VCaP (cell line): ENCODE measurements around the gene ZFAND2A.
"Not testable (repeated sequence)": the region's sequence is repeated elsewhere in the genome, so short reads cannot be mapped to it uniquely, and the experiment has no call there.

Experiments
- H3K27ac ChIP-seq: fragments of 450-650 bp; 2 replicates; pipeline ENCODE4 v1.5.1; 2017
- CTCF ChIP-seq: fragments of 450-650 bp; conservative IDR thresholded peaks from 2 replicates; pipeline ENCODE4 v1.5.1; 2017; ENCODE audit warnings: mild to moderate bottlenecking, moderate library complexity

ZFAND2A gene

GRCh38 chr7:1159891-1160669 is at the start of gene ZFAND2A:
Gene ZFAND2A, minus strand, starts transcription at chr7:1160196. Its CDS starts 1,984 bp downstream, at chr7:1158212.
- peak within 1 kb of the TSS; percentile 93 for H3K27ac ChIP-seq
- TF ChIP-seq CTCF = no peak

- H3K27ac ChIP-seq = no peak overlapping the region
- TF ChIP-seq CTCF = no peak
Observed at GRCh38 chr7:1209097-1209496, 49.1 kb upstream of the ZFAND2A start.

GRCh38 chr7:1205742-1206141 is 45.7 kb upstream of the ZFAND2A start:
- not testable (repeated sequence) for H3K27ac ChIP-seq

- no peak overlapping the region for H3K27ac ChIP-seq
- no peak for TF ChIP-seq CTCF
Observed at GRCh38 chr7:1204460-1205140, 44.6 kb upstream of the ZFAND2A start.

GRCh38 chr7:1202914-1203313 is 42.9 kb upstream of the ZFAND2A start:
- not testable (repeated sequence) for H3K27ac ChIP-seq

GRCh38 chr7:1201916-1202315 is 41.9 kb upstream of the ZFAND2A start:
- no peak for TF ChIP-seq CTCF
- H3K27ac ChIP-seq = no peak overlapping the region

- H3K27ac ChIP-seq = no peak overlapping the region
- TF ChIP-seq CTCF = no peak
Observed at GRCh38 chr7:1200045-1200444, 40.0 kb upstream of the ZFAND2A start.

GRCh38 chr7:1197997-1198625 is 38.1 kb upstream of the ZFAND2A start:
- no peak overlapping the region for H3K27ac ChIP-seq
- TF ChIP-seq CTCF = no peak
